Superior temporal gyrus (tissue), 1 donor: ENCODE data around the gene AARSD1.
"Not testable (repeated sequence)": the region's sequence is repeated elsewhere in the genome, so short reads cannot be mapped to it uniquely, and the experiment has no call there.

Experiments
- DNase-seq: peaks from one replicate; pipeline ENCODE4 v3.0.0-alpha.2; 2016; ENCODE audit errors: extremely low spot score

Gene AARSD1

DNA sequence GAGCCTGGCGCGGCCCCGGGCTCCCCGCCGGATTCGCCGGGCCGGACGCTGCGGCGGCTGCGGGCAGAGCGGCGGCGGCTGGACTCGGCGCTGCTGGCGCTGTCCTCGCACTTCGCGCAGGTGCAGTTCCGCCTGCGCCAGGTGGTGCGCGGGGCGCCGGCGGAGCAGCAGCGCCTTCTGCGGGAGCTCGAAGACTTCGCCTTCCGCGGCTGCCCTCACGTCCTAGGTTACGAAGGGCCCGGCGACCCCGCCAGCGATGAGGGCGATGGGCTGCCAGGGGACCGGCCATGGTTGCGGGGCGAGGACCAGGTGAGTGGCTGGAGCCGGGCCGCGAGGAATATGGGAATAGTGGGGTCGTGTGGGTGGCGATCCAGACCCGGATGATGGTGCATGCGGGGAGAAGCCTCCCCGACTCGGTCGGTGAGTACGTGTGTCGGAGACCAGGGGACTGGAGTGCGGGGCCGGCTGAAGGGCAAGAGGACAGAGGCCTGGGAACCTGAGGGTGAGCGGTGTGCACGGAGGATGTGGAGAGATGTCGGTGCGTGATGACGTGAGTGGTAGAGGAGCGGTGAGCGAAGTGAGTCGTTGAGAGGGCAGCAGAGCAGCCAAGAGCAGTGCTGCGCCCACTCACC is 16.6 kb upstream of the AARSD1 start:
- no peak for DNase-seq

DNA sequence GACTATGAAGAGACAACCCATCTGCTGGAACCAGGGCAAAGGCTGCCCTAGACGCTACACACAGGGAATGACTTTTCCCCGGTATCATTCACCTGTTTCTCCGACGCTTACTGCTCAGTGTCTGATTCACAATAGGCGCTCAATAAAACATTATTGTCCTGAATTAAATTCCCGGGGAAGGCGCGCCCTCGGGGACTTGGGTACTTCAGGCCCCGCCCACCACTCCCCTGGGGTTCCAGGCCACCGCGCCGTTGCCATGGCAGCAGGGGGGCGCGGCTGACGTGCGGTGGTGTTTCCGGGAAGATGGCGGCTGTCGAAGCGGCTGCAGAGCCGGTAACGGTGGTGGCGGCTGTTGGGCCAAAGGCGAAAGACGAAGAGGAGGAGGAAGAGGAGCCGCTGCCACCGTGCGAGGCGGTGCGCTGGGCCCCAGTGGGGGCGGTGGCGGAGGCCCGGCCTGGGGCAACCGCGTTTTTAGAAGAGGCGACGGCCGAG is 16.1 kb upstream of the AARSD1 start, which contains the start of gene RUNDC1:
Gene RUNDC1, plus strand, starts transcription at position 292 of the 492 bp plus-strand sequence. Its CDS starts 12 bp downstream, at position 304.
- peak; percentile 86 for DNase-seq

DNA sequence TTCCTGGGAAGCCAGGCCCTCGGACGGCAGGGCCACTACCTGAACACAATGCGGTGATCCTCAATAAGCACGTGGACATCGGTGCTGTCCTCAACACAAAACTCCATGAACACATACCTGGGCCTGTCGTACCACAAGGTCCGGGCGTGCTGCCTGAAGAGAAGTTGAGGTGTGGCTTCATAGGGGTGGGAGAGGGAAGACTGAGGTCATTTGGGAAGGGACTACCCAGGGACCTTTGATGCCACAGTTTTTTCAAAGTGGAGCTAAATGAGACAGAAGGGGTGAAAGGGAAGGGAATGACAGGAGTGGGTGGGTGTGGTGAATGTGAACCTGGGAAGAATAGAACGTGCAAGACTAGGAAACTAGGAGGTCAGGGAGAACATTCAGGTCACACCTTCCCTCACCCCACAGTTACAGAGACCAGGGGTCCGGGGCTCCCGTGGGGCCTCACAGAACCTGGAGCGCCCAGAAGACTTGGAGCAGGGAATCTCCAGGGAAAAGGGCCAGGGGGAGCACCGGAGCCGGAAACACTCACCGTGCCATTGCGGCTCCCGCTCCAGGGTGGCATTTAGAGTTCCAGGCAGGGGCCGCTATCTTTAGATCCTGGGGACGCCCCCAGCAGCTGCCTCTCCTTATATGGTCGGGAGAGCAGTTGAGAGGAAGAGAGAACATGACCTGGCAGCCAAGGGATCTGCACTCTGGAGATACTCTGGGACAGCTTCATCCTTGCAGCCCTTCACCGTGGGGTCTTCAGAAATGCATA is 15.4 kb upstream of the AARSD1 start, which contains the start of gene PTGES3L:
Gene PTGES3L, minus strand, starts transcription at position 570 of the 763 bp plus-strand sequence. Its CDS starts 27 bp downstream, at position 543.
- DNase-seq = no peak

DNA sequence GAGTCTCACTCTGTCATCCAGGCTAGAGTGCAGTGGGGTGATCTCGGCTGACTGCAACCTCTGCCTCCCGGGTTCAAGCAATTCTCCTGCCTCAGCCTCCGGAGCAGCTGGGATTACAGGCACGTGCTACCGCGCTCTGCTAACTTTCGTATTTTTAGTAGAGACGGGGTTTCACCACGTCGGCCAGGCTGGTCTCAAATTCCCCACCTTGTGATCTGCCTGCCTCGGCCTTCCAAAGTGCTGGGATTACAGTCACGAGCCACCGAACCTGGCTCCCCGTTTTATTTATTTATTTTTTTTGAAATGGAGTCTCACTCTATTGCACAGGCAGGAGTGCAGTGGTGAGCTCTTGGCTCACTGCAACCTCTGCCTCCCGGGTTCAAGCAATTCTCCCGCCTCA is 11.4 kb upstream of the AARSD1 start:
- DNase-seq = not testable (repeated sequence)

DNA sequence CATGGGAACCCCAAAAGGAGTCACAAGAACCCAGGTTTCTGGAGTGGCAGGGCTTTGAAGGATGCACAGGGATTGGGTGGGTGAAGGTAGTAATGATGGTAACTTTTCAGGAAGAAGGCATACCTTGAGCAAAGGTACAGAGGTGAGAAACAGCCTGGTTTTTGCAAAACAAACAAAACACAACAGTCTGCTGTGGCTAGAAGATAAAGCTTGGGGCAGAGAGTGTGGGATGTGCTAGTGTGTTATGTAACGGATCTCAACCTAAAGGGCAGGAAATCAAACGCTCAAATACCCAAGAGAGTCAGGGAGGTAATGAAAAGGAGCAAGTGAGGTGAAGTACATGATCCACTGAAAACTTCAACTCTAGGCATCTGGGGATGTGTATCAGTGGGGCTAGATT is 11.0 kb upstream of the AARSD1 start:
- DNase-seq = no peak

DNA sequence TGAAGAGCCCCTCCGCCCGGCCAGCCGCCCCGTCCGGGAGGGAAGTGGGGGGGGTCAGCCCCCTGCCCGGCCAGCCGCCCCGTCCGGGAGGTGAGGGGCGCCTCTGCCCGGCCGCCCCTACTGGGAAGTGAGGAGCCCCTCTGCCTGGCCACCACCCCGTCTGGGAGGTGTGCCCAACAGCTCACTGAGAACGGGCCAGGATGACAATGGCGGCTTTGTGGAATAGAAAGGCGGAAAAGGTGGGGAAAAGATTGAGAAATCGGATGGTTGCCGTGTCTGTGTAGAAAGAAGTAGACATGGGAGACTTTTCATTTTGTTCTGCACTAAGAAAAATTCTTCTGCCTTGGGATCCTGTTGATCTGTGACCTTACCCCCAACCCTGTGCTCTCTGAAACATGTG is 9.1 kb upstream of the AARSD1 start:
- DNase-seq = not testable (repeated sequence)

DNA sequence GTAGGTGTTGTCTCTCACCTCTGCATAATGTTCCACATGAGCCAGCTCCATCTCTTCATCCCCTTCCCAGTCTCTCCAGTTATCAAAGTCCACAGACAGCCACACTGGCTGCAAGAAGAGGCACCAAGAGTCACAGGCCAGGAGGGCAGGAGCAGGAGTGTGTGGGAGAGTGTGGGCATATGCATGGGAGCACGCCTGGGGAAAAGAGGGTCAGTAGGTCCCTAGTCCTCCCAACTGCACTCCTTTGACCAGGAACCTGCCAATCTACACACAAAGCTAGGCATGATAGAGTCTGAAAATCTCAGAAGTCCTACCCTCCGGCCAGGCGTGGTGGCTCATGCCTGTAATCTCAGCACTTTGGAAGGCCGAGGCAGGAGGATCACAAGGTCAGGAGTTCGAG is 7.3 kb upstream of the AARSD1 start:
- DNase-seq = no peak

DNA sequence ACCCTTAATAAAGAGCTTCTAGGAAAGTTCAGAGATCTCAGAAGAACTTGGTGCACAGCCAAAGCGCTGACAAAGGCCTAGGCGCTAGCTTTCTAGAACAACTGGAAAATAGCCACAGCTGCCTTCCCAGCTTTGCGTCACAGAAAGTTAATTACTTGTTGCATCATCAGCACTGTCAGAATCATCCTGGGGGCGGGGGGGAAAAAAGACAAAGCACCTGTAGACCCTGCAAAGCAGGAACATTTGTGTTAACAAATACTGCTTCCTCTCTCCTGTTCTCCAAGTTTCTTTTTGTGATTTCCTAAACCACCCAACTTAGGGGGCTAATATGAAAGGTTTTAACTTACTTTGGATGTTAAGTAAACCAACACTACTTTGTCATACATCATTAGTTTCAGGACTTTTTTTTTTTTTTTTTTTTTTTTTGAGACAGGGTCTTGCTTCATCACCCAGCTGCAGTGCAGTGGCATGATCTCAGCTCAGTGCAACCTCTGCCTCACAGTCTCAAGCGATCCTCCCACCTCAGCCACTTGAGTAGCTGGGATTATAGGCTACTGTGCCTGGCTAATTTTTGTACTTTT is 4.8 kb upstream of the AARSD1 start:
- DNase-seq = no peak

DNA sequence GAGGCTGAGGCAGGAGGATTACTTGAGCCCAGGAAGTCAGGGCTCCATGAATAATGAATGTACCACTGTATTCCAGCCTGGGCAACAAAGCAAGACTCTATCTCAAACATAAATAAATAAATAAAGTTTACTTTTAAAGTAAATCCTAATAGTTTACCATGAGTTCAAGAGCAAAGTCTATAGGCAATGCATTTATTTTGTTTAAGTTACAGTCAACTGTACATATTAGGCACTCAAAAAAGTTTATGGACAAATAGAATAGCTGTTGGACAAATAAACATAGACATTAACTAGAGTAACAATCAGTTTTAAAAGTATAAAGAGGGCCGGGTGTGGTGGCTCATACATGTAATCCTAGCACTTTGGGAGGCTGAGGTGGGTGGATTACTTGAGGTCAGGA is 3.7 kb upstream of the AARSD1 start:
- no peak for DNase-seq

DNA sequence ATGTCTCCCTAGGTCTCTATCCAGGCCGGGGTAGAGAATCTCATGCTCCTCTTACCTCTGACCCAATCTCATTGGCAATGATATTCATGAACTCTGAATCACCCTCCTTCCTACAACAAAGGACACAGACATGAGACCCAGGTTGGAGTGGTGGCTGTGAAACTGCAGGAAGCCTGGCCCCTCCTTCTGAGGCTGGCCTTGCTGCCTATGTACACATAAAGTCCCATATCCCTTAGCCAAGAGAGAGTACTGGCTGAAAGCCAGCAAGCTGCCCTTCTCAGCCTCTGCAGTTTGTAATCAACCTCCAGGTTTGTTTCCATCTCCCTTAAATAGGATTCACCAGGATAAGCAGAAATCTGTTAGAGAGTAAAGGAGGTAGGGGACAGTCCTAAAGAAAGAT is 10.6 kb downstream of the AARSD1 start:
- DNase-seq = no peak

DNA sequence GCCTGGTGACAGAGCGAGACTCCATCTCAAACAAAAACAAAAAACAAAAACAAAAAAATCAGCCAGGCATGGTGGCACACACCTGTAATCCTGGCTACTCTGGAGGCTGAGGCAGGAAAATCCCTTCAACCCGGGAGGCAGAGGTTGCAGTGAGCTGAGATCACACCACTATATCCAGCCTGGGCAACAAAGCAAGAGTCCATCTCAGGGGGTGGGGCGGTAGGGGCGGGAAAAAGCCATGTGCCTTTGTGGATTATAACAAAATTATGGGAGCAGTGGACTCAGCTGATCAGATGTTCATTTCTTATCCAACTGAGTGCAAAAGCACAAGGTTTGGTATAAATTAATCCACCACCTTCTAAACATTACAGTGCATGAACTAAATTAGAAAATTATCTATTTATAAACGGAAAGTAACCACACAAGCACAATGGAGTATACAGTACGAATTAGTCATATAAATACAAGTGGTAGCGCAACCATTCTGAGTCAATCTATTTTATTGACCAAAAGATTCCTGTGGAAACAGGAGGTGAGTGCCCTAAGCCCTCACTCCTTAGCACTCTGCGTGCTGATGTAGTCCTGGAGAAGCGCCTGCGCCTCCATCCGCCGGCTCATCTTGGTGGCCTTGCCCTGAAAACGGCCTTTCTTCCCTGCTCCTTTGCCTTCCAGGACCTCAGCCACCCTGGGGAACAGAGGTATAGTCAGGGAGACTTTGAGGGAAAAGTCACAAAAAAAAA is 14.0 kb downstream of the AARSD1 start:
- no peak for DNase-seq

DNA sequence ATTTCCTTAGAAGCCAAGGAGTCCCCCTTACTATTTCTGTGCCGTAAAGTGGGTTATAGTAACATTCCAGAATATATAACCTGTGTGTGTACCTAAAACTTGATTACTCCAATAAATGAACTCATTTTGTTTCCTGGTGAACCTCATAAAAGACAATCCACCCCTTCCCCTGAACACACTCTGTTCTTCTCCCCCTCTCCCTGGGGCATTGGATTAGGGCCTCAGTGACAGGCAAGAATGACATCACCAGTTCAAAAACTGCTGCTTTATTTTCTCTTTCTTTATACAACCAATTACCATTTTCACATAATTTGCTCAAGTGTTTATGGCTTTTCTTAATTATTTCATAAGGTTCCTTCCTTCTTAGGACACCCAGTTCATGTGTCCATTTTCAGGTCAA is 17.4 kb downstream of the AARSD1 start:
- DNase-seq = no peak

DNA sequence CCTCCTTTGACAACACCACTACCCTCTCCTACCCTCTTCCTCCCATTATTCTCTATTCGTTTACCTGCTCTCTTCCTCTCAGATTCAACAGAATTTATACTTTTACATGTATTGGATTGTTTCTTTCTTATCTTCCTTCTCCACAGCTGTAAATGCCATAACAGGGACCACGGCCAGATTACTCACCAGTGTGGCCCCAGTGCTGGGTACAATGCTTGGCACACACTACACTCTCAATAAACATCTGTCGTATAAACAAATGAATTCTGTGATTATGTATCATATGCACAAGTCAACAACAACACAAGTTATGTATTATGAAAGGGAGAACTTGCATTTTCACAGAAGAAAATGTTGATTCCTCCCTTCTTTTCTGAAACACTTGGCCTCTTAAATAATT is 20.0 kb downstream of the AARSD1 start:
- DNase-seq = no peak

DNA sequence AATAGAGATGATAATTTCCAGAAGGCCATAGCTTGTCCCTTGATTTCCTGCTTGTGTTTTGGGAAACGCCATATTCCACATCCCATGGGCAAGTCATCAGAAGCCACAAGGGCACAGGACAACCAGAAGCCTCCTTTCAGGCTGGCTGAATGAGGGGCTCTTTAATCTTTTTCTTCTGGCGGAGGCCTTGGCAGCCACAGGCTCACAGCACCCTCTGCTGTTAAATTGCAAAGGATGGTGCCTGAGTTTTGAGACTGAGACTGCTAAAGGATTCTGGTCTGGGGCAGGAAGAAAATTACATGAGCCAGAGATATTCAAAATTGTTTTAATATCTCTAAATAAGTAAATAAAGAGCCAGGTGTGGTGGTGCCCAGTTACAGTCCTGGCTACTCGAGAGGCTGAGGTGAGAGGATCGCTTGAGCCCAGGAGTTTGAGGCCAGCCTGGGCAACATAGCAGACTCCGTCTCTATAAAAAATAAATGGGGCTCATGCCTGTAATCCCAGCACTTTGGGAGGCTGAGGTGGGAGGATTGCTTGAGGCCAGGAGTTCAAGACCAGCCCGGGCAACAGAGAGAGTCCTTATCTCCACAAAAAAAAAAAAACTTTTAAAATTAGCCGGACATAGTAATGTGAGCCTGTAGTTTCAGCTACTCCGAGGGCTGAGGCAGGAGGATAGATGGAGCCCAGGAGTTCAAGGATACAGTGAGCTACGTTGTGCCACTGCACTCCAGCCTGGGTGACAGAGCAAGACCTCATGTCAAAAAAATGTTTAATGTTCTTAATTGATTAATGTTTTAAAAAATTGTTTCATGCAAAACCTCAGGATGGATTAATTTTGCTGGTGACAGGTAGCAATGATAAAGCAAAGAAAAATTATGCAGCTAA is 26.3 kb downstream of the AARSD1 start:
- peak; percentile 71 for DNase-seq

DNA sequence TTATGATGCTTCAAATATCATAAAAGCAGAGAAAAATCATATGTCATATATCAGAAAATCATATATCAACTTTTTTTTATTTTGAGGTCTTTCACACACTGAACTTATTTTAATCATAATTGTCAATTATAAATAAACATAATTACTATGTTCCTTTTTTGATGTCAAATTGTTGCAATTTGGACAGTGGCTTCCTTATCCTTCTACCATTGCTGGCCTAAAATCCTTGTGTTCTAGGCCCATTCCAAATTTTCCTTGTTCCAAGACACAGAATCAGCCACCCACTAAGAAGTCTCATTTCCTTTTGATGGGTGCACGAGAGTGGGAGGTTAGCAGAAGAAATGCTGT is 34.8 kb downstream of the AARSD1 start:
- DNase-seq = no peak

DNA sequence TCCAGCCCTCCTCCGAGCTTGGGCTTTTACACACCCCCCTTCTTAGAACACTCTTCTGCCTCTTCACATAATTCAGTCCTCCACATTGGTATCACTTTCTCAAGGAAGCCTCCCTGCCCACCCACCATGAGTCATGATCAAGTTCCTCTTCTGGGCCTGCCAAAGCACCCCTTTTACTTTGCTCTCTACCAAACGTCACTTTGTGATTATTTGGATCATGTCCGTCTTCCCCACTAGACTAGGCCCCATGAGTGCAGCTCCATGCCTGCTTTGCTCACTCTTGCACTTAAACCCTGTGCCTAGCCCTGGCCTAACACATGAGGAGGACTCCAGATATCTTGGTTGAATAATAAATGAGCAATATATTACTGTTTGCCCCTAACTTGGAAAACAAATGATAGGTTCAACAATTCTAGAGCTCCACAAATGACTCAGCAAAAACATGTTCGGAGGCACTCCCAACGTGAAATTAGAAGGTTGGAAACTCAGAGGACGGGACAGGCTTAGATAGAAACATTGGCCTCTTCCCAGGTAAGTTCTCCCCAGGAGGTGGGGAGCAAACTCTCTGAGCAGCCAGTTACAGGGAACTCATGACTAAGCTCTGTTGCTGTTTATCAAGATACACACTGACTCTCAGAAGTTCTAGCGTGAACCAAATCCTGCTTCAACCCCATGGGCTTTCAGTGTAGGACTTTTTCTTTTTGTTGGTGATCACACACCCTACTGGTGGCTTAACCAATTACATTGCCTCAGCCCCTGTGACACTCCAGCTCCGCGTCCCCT is 35.3 kb downstream of the AARSD1 start:
- DNase-seq = peak; percentile 22

DNA sequence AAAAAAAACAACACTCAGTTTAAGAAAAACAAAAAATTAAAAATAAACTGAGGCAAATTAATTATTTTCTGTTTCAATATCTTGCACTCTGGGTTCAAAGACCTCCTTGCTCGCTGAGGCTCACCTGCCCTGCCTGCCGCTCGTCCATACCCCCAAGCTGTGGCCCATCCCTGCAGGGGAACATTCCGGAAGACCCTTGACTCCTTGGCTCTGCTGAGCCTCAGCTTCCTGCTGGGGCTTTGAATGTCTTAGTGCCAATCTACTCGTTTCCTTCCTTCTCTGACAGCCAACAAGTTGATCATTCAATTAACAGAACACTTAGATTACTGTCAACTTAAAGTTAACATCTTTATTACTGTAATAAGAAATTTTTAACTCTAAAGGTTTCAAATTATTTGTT is 39.4 kb downstream of the AARSD1 start:
- DNase-seq = no peak

DNA sequence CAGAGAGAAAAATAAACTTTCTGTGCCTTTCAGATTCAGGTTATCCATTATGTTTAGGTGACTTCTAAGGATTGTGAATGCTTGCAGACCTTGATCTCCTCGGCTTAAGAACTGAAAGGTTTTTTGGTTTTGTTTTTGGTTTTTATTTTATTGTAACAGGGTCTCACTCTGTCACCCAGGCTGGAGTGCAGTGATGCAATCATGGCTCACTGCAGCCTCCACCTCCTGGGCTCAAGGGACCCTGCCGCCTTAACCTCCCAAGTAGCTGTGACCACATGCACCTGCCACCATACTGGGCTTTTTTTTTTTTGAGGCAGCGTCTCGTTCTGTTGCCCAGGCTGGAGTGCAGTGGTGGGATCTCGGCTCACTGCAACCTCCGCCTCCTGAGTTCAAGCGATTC is 40.8 kb downstream of the AARSD1 start:
- not testable (repeated sequence) for DNase-seq

DNA sequence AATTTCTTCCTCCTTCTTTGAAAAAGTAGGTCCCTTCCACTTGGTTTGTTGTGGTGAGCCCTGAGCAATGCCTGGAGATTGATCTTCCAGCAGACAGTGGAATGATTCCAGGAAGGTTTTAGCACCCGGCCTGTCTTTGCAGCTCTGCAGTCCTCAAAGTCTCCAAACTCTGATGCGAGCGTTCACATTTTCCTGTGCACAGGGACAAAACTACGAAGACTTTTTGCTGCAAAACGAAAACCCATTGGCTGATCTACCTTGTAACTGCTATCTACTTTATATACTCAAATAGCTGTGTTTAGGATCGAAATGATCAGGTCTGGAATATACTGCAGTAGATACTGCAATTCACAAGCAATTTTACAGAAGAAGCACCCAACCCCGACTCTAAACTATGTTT is 42.0 kb downstream of the AARSD1 start:
- no peak for DNase-seq

DNA sequence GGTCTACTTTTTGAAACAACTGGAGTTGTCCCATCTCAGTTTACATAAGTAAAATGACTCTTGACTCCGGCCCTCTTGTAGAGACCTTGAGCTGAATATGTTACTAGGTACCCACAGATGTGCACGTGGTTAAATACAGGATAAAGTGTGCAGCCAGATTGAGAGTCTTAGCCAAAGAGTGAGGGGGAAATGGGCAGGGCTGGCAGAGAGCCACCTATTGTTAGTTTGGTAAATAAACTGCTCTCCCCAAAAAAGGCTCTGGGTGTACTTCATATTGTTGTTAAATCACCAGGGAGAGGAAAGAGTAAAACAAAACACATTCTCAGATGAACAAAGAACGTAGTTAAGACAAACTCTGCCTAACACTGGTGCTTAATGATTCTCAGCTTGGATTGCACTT is 43.3 kb downstream of the AARSD1 start:
- no peak for DNase-seq
